ENCODE results near the gene MCRIP2.

Gene MCRIP2

GRCh38 chr16:633336-634050, 8.1 kb upstream of the MCRIP2 start:
- DNase-seq, result no peak

GRCh38 chr16:634051-634670, 7.5 kb upstream of the MCRIP2 start:
- no peak for DNase-seq

GRCh38 chr16:634996-635395, 6.6 kb upstream of the MCRIP2 start:
- DNase-seq, result no peak

- no peak for DNase-seq
Measured at GRCh38 chr16:635573-636205, 5.9 kb upstream of the MCRIP2 start.

- DNase-seq, result peak; percentile 93
Measured at GRCh38 chr16:636206-637080, 5.2 kb upstream of the MCRIP2 start, which contains the start of gene METTL26. METTL26 (minus strand) TSS chr16:636305; CDS start chr16:636290, 15 bp downstream.

GRCh38 chr16:637081-638018, 4.3 kb upstream of the MCRIP2 start:
- DNase-seq, result peak; percentile 87

GRCh38 chr16:638034-638543, 3.5 kb upstream of the MCRIP2 start:
- no peak for DNase-seq

GRCh38 chr16:638836-639235, 2.8 kb upstream of the MCRIP2 start:
- DNase-seq, result no peak

- DNase-seq, result no peak
Measured at GRCh38 chr16:640614-641013, 1.0 kb upstream of the MCRIP2 start.

GRCh38 chr16:642189-643049, 791 bp downstream of the MCRIP2 start:
- DNase-seq, result peak; percentile 35

- DNase-seq, result no peak
Measured at GRCh38 chr16:643050-643368, 1.4 kb downstream of the MCRIP2 start.

GRCh38 chr16:644556-644955, 2.9 kb downstream of the MCRIP2 start:
- no peak for DNase-seq

GRCh38 chr16:645852-646678, 4.4 kb downstream of the MCRIP2 start:
- no peak for DNase-seq

- no peak for DNase-seq
Measured at GRCh38 chr16:646679-647172, 5.1 kb downstream of the MCRIP2 start.

- DNase-seq, result no peak
Measured at GRCh38 chr16:647173-647902, 5.7 kb downstream of the MCRIP2 start.

- peak; percentile 57 for DNase-seq
Measured at GRCh38 chr16:648071-648780, 6.6 kb downstream of the MCRIP2 start.

GRCh38 chr16:648781-649589, 7.4 kb downstream of the MCRIP2 start, which contains the start of gene WDR90:
WDR90 (plus strand) TSS chr16:649365; CDS start chr16:649417, 52 bp downstream.
- peak; percentile 94 for DNase-seq

Measured in stimulated activated CD4-positive, alpha-beta T cell treated with anti-CD3 and anti-CD28 coated beads, Interleukin-4, amount 100 ng/mL, for 24 hours (primary cell).